Neutrophil (primary cell): ENCODE data around the gene EDRF1.
"Not testable (repeated sequence)": the region's sequence is repeated elsewhere in the genome, so short reads cannot be mapped to it uniquely, and the experiment has no call there.

ENCODE experiments used
- H3K27ac ChIP-seq: fragments of 200-600 bp; sonication (generic); 2 replicates; pipeline ENCODE4 v1.5.1; 2016; ENCODE audit warnings: mild to moderate bottlenecking, moderate library complexity
- H3K27me3 ChIP-seq: fragments of 200-600 bp; sonication (generic); 2 replicates; pipeline ENCODE4 v1.6.0; 2016; ENCODE audit warnings: mild to moderate bottlenecking
- H3K36me3 ChIP-seq: fragments of 200-600 bp; sonication (generic); 2 replicates; pipeline ENCODE4 v1.5.1; 2017
- H3K4me1 ChIP-seq, 2 experiments: fragments of 200-600 bp in 1 of 2; sonication (generic) in 1 of 2; 1 replicate in 1 of 2; 2 replicates in 1 of 2; pipeline versions ENCODE4 v1.5.1 to v1.6.1; 2013 to 2016; ENCODE audit warnings: low read depth in 1 of 2, low read length in 1 of 2, mild to moderate bottlenecking in 1 of 2, moderate library complexity in 1 of 2; ENCODE audit not compliant: control insufficient read depth in 1 of 2, insufficient read depth in 1 of 2
- H3K4me3 ChIP-seq, 2 experiments: fragments of 200-600 bp in 1 of 2; sonication (generic) in 1 of 2; 1 replicate in 1 of 2; 2 replicates in 1 of 2; pipeline ENCODE4 v1.5.1; 2013 to 2016; ENCODE audit warnings: low read depth in 1 of 2, low read length in 1 of 2, mild to moderate bottlenecking in 1 of 2, moderate library complexity in 1 of 2
- H3K9me3 ChIP-seq: fragments of 200-600 bp; sonication (generic); 2 replicates; pipeline ENCODE4 v1.5.1; 2016
- TF ChIP-seq, protein P1 (sequence below): fragments of 200-600 bp; sonication (generic); IDR thresholded peaks from 2 replicates; pipeline ENCODE4 v1.5.1; 2016; ENCODE audit warnings: antibody characterized with exemption

The EDRF1 gene

DNA sequence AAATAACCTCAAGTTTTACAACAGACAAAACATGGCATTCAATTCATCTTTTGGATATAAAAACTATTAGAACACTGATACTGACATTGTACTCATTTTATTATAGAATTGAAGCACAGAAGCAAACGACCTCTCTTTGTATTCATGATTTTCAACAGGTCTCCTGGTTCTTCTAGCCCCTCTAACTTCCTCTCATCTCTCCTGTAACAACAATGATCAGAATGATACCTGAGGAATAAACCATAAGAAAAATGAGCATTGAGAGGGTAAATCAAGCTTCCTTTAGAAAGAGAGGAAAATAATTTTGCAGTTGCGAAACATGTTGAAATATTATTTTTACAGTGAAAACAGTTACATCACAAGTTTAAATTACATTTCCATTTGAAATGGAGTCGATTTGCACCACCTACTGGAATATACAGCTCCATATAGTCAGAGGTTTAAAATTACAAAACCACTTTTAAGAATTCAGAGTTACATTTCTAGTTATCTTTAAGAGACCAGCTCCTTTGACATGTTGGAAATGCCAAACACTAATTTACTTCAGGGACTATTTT, 19.1 kb upstream of the EDRF1 start:
- Histone ChIP-seq H3K9me3 (no peaks in the 10 kb centered on the region), H3K27me3 (no peaks in the 10 kb centered on the region), H3K4me1 (no peaks in the 10 kb centered on the region), H3K4me3 (no peak overlapping the region), H3K36me3 (no peaks in the 10 kb centered on the region), H3K27ac (no peak overlapping the region)
- TF ChIP-seq, protein P1, sequence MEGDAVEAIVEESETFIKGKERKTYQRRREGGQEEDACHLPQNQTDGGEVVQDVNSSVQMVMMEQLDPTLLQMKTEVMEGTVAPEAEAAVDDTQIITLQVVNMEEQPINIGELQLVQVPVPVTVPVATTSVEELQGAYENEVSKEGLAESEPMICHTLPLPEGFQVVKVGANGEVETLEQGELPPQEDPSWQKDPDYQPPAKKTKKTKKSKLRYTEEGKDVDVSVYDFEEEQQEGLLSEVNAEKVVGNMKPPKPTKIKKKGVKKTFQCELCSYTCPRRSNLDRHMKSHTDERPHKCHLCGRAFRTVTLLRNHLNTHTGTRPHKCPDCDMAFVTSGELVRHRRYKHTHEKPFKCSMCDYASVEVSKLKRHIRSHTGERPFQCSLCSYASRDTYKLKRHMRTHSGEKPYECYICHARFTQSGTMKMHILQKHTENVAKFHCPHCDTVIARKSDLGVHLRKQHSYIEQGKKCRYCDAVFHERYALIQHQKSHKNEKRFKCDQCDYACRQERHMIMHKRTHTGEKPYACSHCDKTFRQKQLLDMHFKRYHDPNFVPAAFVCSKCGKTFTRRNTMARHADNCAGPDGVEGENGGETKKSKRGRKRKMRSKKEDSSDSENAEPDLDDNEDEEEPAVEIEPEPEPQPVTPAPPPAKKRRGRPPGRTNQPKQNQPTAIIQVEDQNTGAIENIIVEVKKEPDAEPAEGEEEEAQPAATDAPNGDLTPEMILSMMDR: no peak

DNA sequence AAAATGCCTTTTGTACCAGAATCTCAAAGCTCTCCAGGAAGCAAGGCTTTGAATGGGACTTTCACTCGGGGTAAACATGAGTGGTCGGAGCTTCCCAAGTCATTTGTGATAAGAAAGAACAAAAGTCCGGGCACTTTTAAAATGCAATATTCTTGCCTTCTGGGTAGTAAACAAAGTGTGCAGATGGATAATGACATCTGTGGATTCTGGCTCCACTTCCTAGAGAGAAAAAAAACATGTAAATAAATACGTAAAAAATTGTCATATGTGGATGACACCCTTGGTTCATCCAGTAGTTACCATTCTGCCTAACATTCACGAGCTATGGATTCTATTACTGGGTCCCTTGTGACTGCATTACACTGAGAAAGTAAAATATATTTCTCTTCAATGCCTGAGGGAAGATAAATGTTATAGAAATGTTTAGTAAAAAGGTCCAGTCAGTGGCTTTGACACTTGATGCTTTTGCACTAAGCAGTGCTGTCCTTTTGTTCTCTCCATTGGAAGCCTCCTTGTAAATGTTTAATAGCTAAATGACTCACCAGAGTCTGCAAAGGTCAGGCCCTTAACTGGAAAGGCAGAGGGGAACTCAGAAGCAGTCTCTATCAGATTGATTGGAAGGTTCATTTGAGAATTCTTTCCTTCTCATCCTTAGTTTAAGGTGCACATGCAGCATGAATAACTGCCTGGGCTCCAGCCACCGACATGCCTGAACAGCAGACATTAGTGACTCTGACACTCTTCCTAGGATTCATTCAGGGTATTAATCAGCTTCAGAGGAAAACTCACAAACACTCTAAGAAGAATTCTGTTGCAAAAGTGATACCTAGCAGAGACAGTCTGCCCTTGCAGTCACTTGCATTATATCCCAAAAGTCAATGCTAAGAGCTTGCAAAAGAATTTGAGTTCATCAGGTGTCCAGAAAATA, 11.7 kb upstream of the EDRF1 start:
- Histone ChIP-seq H3K4me3 (no peak overlapping the region), H3K27me3 (peaks cover 26% of the 10 kb centered on the region), H3K9me3 (no peaks in the 10 kb centered on the region), H3K4me1 (no peaks in the 10 kb centered on the region), H3K27ac (no peak overlapping the region), H3K36me3 (no peaks in the 10 kb centered on the region)
- TF ChIP-seq, protein P1: no peak

DNA sequence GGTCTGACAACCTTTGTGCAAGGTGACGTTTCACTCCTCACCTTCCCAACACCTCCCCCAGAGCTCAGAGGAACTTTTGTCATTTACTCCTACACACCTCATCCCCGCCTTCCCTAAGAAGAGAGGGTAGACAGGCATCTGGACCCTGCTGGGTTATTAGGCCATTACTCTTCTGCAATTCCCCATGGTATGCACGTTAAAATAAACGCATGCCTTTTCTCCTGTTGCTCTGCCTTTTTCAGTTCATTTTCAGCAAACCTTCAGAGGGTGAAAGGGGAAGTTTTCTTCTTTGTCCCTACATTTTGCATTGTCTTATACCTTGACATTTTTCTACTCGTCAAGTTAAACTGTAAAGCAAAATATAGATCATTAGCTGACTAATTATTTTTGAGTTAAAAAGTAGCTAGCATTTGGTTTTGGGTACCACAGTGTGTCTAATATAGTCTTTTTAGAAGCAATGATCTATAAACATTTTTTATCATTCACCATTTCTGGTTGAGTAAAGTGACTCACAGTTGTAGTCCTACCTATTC, 10.5 kb upstream of the EDRF1 start:
- Histone ChIP-seq H3K4me3 (no peak overlapping the region), H3K9me3 (peaks cover 1% of the 10 kb centered on the region), H3K4me1 (no peaks in the 10 kb centered on the region), H3K36me3 (no peaks in the 10 kb centered on the region), H3K27ac (no peak overlapping the region), H3K27me3 (peaks cover 35% of the 10 kb centered on the region)
- TF ChIP-seq, protein P1: no peak

DNA sequence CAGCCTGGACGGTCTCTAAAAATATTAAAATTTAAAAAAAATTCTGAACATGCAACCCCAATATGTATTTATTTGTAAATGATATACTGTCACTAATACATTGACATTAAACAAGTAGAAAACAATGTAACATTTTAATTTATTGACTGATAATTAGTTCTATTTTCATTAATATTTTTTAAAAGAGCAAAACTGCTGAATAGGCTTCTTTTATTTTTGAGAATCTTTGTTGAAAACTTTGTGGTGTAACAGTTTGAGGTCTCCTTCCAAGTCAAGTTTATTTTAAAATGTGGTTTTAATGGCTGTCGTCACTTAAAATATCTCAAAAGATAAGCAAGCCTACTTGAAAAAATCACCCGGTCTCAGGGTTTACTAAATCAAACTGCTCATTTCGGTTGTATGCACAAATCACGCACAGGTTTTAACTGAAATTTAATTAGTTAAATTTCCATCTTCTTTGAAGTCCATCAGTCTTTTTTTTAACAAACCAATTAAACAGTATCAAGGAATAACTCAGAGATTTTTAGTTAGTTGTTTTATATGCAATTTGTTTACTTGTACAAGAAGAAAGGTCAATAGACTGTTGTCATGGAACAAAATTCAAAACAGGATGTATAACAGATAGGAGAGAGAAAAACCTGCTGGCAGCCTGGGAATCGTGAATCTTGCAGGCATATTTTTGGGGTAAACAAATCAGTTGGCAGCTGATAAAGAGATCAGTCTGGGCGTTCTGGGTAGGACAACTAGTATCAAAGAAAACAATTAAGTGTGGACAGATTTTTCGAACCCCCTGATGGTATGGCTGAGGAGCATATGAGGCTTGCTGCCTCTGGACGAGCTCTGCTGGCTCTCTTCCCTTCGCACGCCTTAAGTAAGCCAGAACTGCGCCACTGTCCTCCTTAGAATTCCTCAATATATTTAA, 9.7 kb upstream of the EDRF1 start:
- peaks cover 35% of the 10 kb centered on the region for H3K27me3 ChIP-seq
- H3K4me3 ChIP-seq: no peak overlapping the region
- TF ChIP-seq, protein P1: no peak
- H3K4me1 ChIP-seq: no peaks in the 10 kb centered on the region
- H3K36me3 ChIP-seq: no peaks in the 10 kb centered on the region
- peaks cover 3% of the 10 kb centered on the region for H3K9me3 ChIP-seq
- no peak overlapping the region for H3K27ac ChIP-seq

DNA sequence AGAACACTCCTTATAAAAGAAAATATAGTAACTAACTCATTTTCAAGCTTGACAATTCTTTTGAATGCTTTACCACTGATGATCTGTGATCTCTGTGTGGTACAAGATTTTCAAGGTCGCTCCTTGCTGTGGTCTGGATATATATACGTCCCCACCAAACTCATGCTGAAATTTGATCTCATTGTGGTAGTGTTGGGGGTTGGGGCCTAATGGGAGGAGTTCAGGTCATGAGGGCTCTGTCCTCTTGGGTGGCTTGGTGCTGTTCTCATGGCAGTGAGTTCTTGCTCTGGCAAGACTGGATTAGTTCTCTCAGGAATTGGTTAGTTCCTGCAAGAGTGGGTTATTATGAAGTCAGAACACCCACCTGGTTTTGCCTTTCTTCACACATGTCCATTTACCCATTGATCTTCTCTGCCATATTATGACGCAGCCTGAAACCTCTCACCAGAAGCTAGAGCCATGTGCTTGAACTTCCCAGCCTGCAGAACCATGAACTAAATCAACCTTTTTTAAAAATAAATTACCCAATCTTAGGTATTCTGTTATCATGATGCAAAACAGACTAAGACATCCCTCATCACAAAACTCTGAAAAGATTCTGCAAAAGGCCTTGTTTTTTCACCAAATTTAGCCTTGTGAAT, 8.3 kb upstream of the EDRF1 start:
- H3K27ac ChIP-seq: no peak overlapping the region
- no peak overlapping the region for H3K4me3 ChIP-seq
- peaks cover 3% of the 10 kb centered on the region for H3K9me3 ChIP-seq
- no peaks in the 10 kb centered on the region for H3K4me1 ChIP-seq
- H3K27me3 ChIP-seq: peaks cover 35% of the 10 kb centered on the region
- TF ChIP-seq, protein P1: no peak
- H3K36me3 ChIP-seq: no peaks in the 10 kb centered on the region

DNA sequence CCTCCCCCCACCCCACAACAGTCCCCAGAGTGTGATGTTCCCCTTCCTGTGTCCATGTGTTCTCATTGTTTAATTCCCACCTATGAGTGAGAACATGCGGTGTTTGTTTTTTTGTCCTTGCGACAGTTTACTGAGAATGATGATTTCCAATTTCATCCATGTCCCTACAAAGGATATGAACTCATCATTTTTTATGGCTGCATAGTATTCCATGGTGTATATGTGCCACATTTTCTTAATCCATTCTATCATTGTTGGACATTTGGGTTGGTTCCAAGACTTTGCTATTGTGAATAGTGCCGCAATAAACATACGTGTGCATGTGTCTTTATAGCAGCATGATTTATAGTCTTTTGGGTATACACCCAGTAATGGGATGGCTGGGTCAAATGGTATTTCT, 4.8 kb upstream of the EDRF1 start:
- H3K27me3 ChIP-seq: peaks cover 25% of the 10 kb centered on the region
- not testable (repeated sequence) for H3K36me3 ChIP-seq, H3K4me1 ChIP-seq, H3K4me3 ChIP-seq, H3K27ac ChIP-seq, H3K9me3 ChIP-seq
